Lung (tissue), 12 donors: ENCODE measurements around the gene NDUFS3. TPM values are rescaled to one million over a fixed set of nuclear protein-coding genes. Genes with fewer than 3 reads are reported as not detected.

ENCODE experiments used
- ATAC-seq: fragments of 200-7000 bp; cut with Tn5 transposase; one replicate; pipeline ENCODE4 v1.9.1; 2020; ENCODE audit warnings: moderate number of reproducible peaks; ENCODE audit not compliant: insufficient read depth, low FRiP score
- DNase-seq, 3 donors: peaks; one replicate each; pipeline ENCODE4 v3.0.0-alpha.2; 2013 to 2017
- H3K27ac ChIP-seq, 2 donors: one replicate each; pipeline ENCODE4 v1.5.1; 2013; ENCODE audit warnings: mild to moderate bottlenecking in 2 of 2, moderate library complexity in 2 of 2, control low read depth in 1 of 2, inconsistent platforms in 1 of 2, low read depth in 1 of 2, low read length in 1 of 2
- H3K27me3 ChIP-seq, 3 donors: one replicate each; pipeline ENCODE4 v1.5.1; 2013; ENCODE audit warnings: low read length in 2 of 3; ENCODE audit not compliant: control insufficient read depth in 3 of 3, insufficient read depth in 3 of 3
- H3K36me3 ChIP-seq, 4 donors: one replicate each; pipeline ENCODE4 v1.5.1; 2013; ENCODE audit warnings: low read length in 4 of 4, mild to moderate bottlenecking in 1 of 4, moderate library complexity in 1 of 4; ENCODE audit not compliant: control insufficient read depth in 4 of 4, insufficient read depth in 4 of 4
- H3K4me1 ChIP-seq, 5 donors: one replicate each; pipeline ENCODE4 v1.5.1; 2013; ENCODE audit warnings: low read length in 5 of 5, mild to moderate bottlenecking in 2 of 5, moderate library complexity in 1 of 5; ENCODE audit not compliant: control insufficient read depth in 5 of 5, insufficient read depth in 5 of 5
- H3K4me3 ChIP-seq: one replicate; pipeline ENCODE4 v1.5.1; 2013; ENCODE audit warnings: mild to moderate bottlenecking, control low read depth, moderate library complexity
- H3K9ac ChIP-seq, 2 donors: one replicate each; pipeline ENCODE4 v1.5.1; 2013; ENCODE audit warnings: low read length in 2 of 2, control low read depth in 1 of 2; ENCODE audit not compliant: insufficient read depth in 1 of 2
- H3K9me3 ChIP-seq, 4 donors: one replicate each; pipeline ENCODE4 v1.5.1; 2013; ENCODE audit warnings: low read length in 3 of 4, mild to moderate bottlenecking in 1 of 4, moderate library complexity in 1 of 4; ENCODE audit not compliant: control insufficient read depth in 4 of 4, insufficient read depth in 3 of 4
- WGBS, 2 donors: extraction: QIAGEN DNeasy Blood & Tissue Kit; methylation state at CpG; one replicate each; pipeline ENCODE4 v1.1.7; 2013; 5-methylcytosine and 5-hydroxymethylcytosine counted together
- polyA plus RNA-seq, 2 donors: library from polyadenylated mRNA; stranded (reverse); fragments of 200-250 nt; gene quantifications; one replicate each; pipeline ENCODE4 v1.2.1, GENCODE V29; 2013
- total RNA-seq, 2 donors: library from RNA; depleted of rRNA in 1 of 2; stranded (reverse); fragments of >200 nt in 1 of 2; gene quantifications; one replicate each; pipeline ENCODE4 v1.2.1, GENCODE V29; 2014 to 2021
- TF ChIP-seq, protein P1 (sequence below): IDR thresholded peaks from 2 replicates; pipeline ENCODE4 v1.5.1; 2012; ENCODE audit warnings: mild to moderate bottlenecking; ENCODE audit errors: control extremely low read depth, extremely low read depth
- donor health status: control.
- donor health status: control.
- donor health status: Bipolar disorder and iron deficiency.
- donor health status: healthy.
- donor health status: DM: yes; HTN: yes; CAD: no.

NDUFS3 gene
- total and polyA plus RNA-seq, 4 donors = 32.2 to 168 (median 90.0) TPM

DNA sequence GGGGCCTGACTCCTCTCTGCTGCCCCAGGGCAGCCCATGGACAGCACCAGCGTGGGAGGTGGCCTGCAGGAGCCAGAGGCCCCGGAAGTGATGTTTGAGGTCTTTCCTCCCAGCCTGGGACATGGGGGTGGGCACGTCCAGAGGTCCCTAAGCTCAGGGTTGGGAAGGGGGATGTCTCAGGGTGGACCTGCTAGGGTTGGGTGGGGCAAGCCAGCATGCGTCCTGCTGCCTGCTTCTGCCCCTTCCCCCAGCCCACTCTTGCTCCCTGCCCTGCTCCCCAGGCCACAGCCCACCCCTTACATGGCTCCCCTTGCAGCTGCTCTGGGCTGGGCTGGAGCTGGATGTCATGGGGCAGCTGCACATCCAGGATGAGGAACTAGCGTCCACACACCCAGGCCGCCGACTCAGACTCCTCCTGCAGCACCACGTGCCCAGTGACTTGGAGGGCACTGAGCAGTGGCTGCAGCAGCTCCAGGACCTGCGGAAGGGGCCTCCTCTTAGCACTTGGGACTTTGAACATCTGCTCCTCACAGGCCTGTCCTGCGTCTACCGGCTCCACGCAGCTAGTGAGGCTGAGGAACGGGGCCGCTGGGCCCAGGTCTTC is 9.0 kb downstream of the NDUFS3 start:
- peaks cover 13 to 19% (median 16%) of the 10 kb centered on the region in 4 donors for H3K36me3 ChIP-seq
- peaks cover 0 to 19% (median 0%) of the 10 kb centered on the region in 5 donors for H3K4me1 ChIP-seq
- 30 to 63% methylated on average over 14 of the region's 14 CpGs for WGBS, 2 donors
- peaks cover 0 to 7% (median 4%) of the 10 kb centered on the region in 3 donors for H3K27me3 ChIP-seq
- DNase-seq (no peak), ATAC-seq (peak; percentile 69)
- H3K4me3 ChIP-seq = no peak overlapping the region
- TF ChIP-seq, protein P1, sequence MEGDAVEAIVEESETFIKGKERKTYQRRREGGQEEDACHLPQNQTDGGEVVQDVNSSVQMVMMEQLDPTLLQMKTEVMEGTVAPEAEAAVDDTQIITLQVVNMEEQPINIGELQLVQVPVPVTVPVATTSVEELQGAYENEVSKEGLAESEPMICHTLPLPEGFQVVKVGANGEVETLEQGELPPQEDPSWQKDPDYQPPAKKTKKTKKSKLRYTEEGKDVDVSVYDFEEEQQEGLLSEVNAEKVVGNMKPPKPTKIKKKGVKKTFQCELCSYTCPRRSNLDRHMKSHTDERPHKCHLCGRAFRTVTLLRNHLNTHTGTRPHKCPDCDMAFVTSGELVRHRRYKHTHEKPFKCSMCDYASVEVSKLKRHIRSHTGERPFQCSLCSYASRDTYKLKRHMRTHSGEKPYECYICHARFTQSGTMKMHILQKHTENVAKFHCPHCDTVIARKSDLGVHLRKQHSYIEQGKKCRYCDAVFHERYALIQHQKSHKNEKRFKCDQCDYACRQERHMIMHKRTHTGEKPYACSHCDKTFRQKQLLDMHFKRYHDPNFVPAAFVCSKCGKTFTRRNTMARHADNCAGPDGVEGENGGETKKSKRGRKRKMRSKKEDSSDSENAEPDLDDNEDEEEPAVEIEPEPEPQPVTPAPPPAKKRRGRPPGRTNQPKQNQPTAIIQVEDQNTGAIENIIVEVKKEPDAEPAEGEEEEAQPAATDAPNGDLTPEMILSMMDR = no peak
- H3K27ac ChIP-seq = peak overlapping the region in 1 of 2 donors; percentile 3
- H3K9ac ChIP-seq = no peak overlapping the region
- peaks cover 0 to 2% (median 0%) of the 10 kb centered on the region in 4 donors for H3K9me3 ChIP-seq

DNA sequence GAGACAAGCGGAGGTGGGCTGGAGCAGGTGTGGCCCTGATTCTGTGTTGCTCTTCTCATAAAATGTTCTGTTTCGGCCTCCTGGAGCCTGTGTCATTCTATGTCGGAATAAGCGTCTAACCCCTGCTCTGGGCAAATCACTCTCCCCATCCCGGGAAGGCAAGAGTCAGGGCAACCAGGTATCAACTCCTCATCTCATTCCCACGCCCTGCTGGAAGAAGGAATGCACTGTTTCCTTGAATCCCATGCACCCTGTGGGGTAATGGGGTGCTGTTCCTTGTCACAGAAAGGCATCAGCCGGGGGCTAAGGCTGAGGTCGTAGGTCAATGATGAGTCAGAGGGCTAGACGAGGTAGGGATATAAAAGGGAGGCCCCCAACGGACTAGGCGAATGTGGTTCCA is 10.2 kb downstream of the NDUFS3 start:
- Histone ChIP-seq H3K27ac (no peak overlapping the region), H3K27me3 (peaks cover 0 to 13% (median 12%) of the 10 kb centered on the region in 3 donors), H3K36me3 (peaks cover 3 to 8% (median 5%) of the 10 kb centered on the region in 4 donors), H3K9ac (no peak overlapping the region), H3K9me3 (peaks cover 0 to 4% (median 0%) of the 10 kb centered on the region in 4 donors), H3K4me3 (no peak overlapping the region), H3K4me1 (peaks cover 0 to 26% (median 0%) of the 10 kb centered on the region in 5 donors)
- TF ChIP-seq, protein P1 = no peak
- DNase-seq (no peak), ATAC-seq (no peak)
- WGBS, 2 donors = 83 to 87% methylated on average over 11 of the region's 11 CpGs

DNA sequence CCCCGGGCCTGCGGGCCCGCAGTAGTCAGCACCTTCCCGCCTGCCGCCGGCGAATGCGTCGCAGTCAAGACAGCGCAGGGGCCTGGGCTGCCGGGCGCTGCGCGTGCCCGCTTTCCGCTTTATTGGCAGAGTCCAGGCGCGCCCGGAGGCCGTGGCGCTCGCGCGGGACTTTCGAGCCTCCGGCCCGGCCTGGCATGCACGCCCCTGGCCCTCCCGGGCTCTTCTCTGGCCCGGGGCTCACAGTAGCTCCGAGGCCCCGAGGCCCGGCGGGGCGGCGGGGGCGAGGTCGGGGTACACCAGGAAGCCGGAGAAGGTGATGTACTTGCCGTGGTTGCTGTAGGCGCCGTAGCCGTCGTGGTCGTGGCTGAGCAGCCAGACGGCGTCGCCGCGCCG is 10.7 kb downstream of the NDUFS3 start:
- no peak overlapping the region for H3K4me3 ChIP-seq
- TF ChIP-seq, protein P1 = no peak
- 51 to 80% methylated on average over 51 of the region's 51 CpGs for WGBS, 2 donors
- DNase-seq (peak; percentile 40 to 67 (median 65)), ATAC-seq (no peak)
- H3K27me3 ChIP-seq = peaks cover 0 to 17% (median 12%) of the 10 kb centered on the region in 3 donors
- H3K36me3 ChIP-seq = peaks cover 3 to 5% (median 3%) of the 10 kb centered on the region in 4 donors
- no peak overlapping the region for H3K9ac ChIP-seq
- no peak overlapping the region for H3K27ac ChIP-seq
- peaks cover 0 to 30% (median 4%) of the 10 kb centered on the region in 5 donors for H3K4me1 ChIP-seq
- peaks cover 0 to 4% (median 0%) of the 10 kb centered on the region in 4 donors for H3K9me3 ChIP-seq
